HepG2 (cell line): ENCODE data around the gene GOLPH3. TPM values are rescaled to one million over a fixed set of nuclear protein-coding genes. Genes with fewer than 3 reads are reported as not detected.

Source experiments
- CBFB ChIP-seq: sonication (generic); formaldehyde crosslinking; IDR thresholded peaks from 2 replicates; pipeline ENCODE4 v1.4.0; 2020; ENCODE audit warnings: missing genetic modification reagents
- CBX1 ChIP-seq: IDR thresholded peaks from one replicate; pipeline ENCODE4 v1.6.1; 2016; ENCODE audit warnings: antibody characterized with exemption, low read depth
- CHCHD3 ChIP-seq: sonication (generic); formaldehyde crosslinking; IDR thresholded peaks from 2 replicates; pipeline ENCODE4 v1.8.0; 2022; ENCODE audit warnings: mild to moderate bottlenecking, missing genetic modification reagents, moderate library complexity
- E2F1 ChIP-seq: sonication (generic); formaldehyde crosslinking; IDR thresholded peaks from 2 replicates; pipeline ENCODE4 v1.5.0; 2020; ENCODE audit warnings: missing genetic modification reagents
- GABPA ChIP-seq, 2 experiments: IDR thresholded peaks; 2 replicates each; pipeline ENCODE4 v1.6.1; 2011 to 2016; ENCODE audit warnings: low read depth in 2 of 2, low read length in 1 of 2, missing biosample characterization in 1 of 2, missing genetic modification characterization in 1 of 2
- GPN1 ChIP-seq: sonication (generic); formaldehyde crosslinking; IDR thresholded peaks from 2 replicates; pipeline ENCODE4 v1.5.1; 2020; ENCODE audit warnings: missing genetic modification reagents, borderline replicate concordance
- HNRNPUL1 ChIP-seq: fragments of 200-400 bp; formaldehyde crosslinking; IDR thresholded peaks from 2 replicates; pipeline ENCODE4 v1.6.1; 2017; ENCODE audit warnings: low read depth, mild to moderate bottlenecking, low read length, moderate library complexity
- MYPOP ChIP-seq: sonication (generic); formaldehyde crosslinking; IDR thresholded peaks from 2 replicates; pipeline ENCODE4 v1.8.1; 2023; ENCODE audit warnings: mild to moderate bottlenecking, moderate library complexity, missing genetic modification reagents
- NBN ChIP-seq: fragments of 450-650 bp; conservative IDR thresholded peaks from 2 replicates; pipeline ENCODE4 v1.6.1; 2017
- NFRKB ChIP-seq: fragments of 450-650 bp; IDR thresholded peaks from 2 replicates; pipeline ENCODE4 v1.6.1; 2017
- NPAS2 ChIP-seq: sonication (generic); formaldehyde crosslinking; IDR thresholded peaks from 2 replicates; pipeline ENCODE4 v1.8.0; 2022; ENCODE audit warnings: mild to moderate bottlenecking, missing genetic modification reagents, borderline replicate concordance
- NR2F6 ChIP-seq, 2 experiments: IDR thresholded peaks; 2 replicates each; pipeline ENCODE4 v1.6.1; 2016; ENCODE audit warnings: antibody characterized with exemption in 1 of 2, mild to moderate bottlenecking in 1 of 2
- NR3C1 ChIP-seq: sonication (generic); formaldehyde crosslinking; IDR thresholded peaks from 2 replicates; pipeline ENCODE4 v1.4.0; 2020; ENCODE audit warnings: missing genetic modification reagents
- THRA ChIP-seq: sonication (generic); formaldehyde crosslinking; IDR thresholded peaks from 2 replicates; pipeline ENCODE4 v1.4.0; 2020; ENCODE audit warnings: missing genetic modification reagents, borderline replicate concordance
- ZBTB14 ChIP-seq: sonication (generic); formaldehyde crosslinking; IDR thresholded peaks from 2 replicates; pipeline ENCODE4 v1.4.0; 2020; ENCODE audit warnings: missing genetic modification reagents
- ZIK1 ChIP-seq: sonication (generic); formaldehyde crosslinking; IDR thresholded peaks from 2 replicates; pipeline ENCODE4 v1.5.0; 2020; ENCODE audit warnings: mild to moderate bottlenecking, low read depth, missing genetic modification reagents, borderline replicate concordance
- ZNF121 ChIP-seq: sonication (generic); formaldehyde crosslinking; IDR thresholded peaks from 2 replicates; pipeline ENCODE4 v1.5.0; 2020; ENCODE audit warnings: mild to moderate bottlenecking, missing genetic modification reagents
- ZNF282 ChIP-seq: fragments of 450-650 bp; IDR thresholded peaks from 2 replicates; pipeline ENCODE4 v1.6.1; 2018; ENCODE audit not compliant: partially characterized antibody
- ZNF460 ChIP-seq: sonication (generic); formaldehyde crosslinking; IDR thresholded peaks from 2 replicates; pipeline ENCODE4 v1.5.1; 2020; ENCODE audit warnings: missing genetic modification reagents, mild to moderate bottlenecking, borderline replicate concordance
- ZNF660 ChIP-seq: sonication (generic); formaldehyde crosslinking; IDR thresholded peaks from 2 replicates; pipeline ENCODE4 v1.5.1; 2020; ENCODE audit warnings: mild to moderate bottlenecking, low read depth, missing genetic modification reagents, borderline replicate concordance
- ZNF749 ChIP-seq: sonication (generic); formaldehyde crosslinking; IDR thresholded peaks from 2 replicates; pipeline ENCODE4 v1.8.0; 2022; ENCODE audit warnings: mild to moderate bottlenecking, missing genetic modification reagents, moderate library complexity, borderline replicate concordance
- polyA plus RNA-seq, 8 experiments: library from polyadenylated mRNA; depleted of rRNA in 3 of 8; stranded (reverse) in 7 of 8; unstranded in 1 of 8; fragments of >200 nt; fragmentation: Illumina TruSeq in 4 of 8; extraction: Trizol in 4 of 8; gene quantifications; 2 replicates each; pipeline versions ENCODE4 v1.2.1 to v1.2.3, GENCODE V29; 2011 to 2016; ENCODE audit warnings: low read depth in 4 of 8, missing spikeins in 1 of 8, mixed read lengths in 1 of 8; ENCODE audit not compliant: insufficient read depth in 1 of 8
- total RNA-seq, 5 experiments: library from RNA; depleted of rRNA; stranded (reverse); fragments of >200 nt; fragmentation: Illumina TruSeq; extraction: Trizol; gene quantifications; 2 replicates each; pipeline ENCODE4 v1.2.3, GENCODE V29; 2016; ENCODE audit warnings: low read depth in 1 of 5
- TF ChIP-seq, protein P1 (sequence below): sonication (generic); formaldehyde crosslinking; IDR thresholded peaks from 2 replicates; pipeline ENCODE4 v1.4.0; 2020; ENCODE audit warnings: missing genetic modification reagents

GOLPH3 gene
- total and polyA plus RNA-seq, 2 of the 13 experiments (the other 11 are each of a cell fraction or from before 2014, with no cell fraction given): 59.5 to 84.5 TPM

DNA sequence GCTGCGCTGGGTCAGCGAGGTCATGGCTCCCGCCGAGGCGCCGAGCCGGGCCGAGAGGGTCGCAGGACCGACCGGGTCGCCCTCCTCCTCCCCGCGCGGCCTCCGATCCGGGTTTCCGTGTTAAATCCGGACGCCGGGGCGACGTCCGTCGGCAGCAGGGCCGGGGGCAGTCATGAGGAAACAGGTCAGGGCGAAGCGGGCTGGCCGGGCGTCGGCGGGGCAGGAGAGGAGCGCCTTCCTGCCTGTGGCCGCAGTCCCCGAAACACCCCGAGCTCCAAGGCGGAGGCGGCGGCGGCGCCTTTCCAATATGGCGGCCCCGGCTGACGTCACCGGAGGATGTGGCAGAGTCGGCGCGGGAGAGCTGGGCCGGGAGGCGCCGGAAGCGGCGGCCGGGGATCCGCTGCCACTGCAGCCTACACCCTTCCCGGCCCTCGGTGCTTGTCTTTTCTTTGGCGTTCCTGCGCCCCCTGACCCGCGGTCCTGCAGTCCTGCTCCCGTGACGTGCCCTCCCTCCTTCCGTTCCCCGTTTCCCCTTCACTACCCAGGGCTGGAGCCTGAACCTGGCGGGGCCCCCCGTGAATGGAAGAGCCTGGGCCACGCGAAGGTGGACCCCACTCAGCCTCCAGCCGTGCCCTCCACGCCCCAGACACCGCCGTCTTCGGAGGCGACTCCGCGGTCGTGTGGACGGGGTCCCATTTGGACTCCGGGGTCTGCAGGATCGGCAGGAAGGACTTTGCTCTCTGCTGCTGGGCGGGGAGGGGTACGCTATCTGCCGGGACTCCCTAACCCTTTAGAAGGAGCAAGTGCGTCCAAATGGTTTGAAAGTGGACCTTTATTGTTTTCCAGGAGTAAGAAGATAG is at the start of gene GOLPH3 (continued):
- TF ChIP-seq CBX1: peak; percentile 36
- peak; percentile 82 for TF ChIP-seq MYPOP (CRISPR knock-in tag)
- peak; percentile 80; the same call in 1 of the 2 replicates for TF ChIP-seq ZNF749
- TF ChIP-seq ZNF282: peak; percentile 84
- TF ChIP-seq ZBTB14 (CRISPR knock-in tag): no peak
- peak; percentile 53; the same call in 1 of the 2 replicates for TF ChIP-seq ZIK1 (CRISPR knock-in tag)
- TF ChIP-seq, protein P1, sequence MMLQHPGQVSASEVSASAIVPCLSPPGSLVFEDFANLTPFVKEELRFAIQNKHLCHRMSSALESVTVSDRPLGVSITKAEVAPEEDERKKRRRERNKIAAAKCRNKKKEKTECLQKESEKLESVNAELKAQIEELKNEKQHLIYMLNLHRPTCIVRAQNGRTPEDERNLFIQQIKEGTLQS: peak; percentile 95
- TF ChIP-seq NR2F6 (IDR thresholded peaks at IDR 0.05): no peak; the same call in 1 of the 2 replicates
- TF ChIP-seq NR2F6 (CRISPR knock-in tag; IDR thresholded peaks at IDR 0.05): peak; percentile 4; the same call in 1 of the 2 replicates
- peak; percentile 9; the same call in 1 of the 2 replicates for TF ChIP-seq ZNF121 (CRISPR knock-in tag)
- TF ChIP-seq E2F1: peak; percentile 85
- no peak for TF ChIP-seq GPN1 (CRISPR knock-in tag)
- peak; percentile 26; the same call in 1 of the 2 replicates for TF ChIP-seq CBFB (CRISPR knock-in tag)
- no peak for TF ChIP-seq NBN
- TF ChIP-seq NFRKB: peak; percentile 71; the same call in 1 of the 2 replicates
- no peak for TF ChIP-seq NR3C1 (CRISPR knock-in tag)
- TF ChIP-seq HNRNPUL1: peak; percentile 71; the same call in 1 of the 2 replicates
- TF ChIP-seq THRA (CRISPR knock-in tag): peak; percentile 39; the same call in 1 of the 2 replicates
- no peak for TF ChIP-seq ZNF660
- TF ChIP-seq GABPA (IDR thresholded peaks at IDR 0.05; ENCODE audit: low read depth, low read length): peak; percentile 68
- TF ChIP-seq GABPA (CRISPR knock-in tag; IDR thresholded peaks at IDR 0.05; ENCODE audit: low read depth): peak; percentile 83
- no peak for TF ChIP-seq ZNF460 (CRISPR knock-in tag)
- TF ChIP-seq CHCHD3 (CRISPR knock-in tag): no peak
- TF ChIP-seq NPAS2 (CRISPR knock-in tag): no peak
